Renal cortical epithelial cell (primary cell): ENCODE results near the gene OSTN. TPM values are rescaled to one million over a fixed set of nuclear protein-coding genes. Genes with fewer than 3 reads are reported as not detected.
"Not testable (repeated sequence)": the region's sequence is repeated elsewhere in the genome, so short reads cannot be mapped to it uniquely, and the experiment has no call there.

Experiments used
- DNase-seq: peaks from one replicate; pipeline ENCODE4 v3.0.0-alpha.2; 2011; ENCODE audit warnings: low read depth
- total RNA-seq: library from RNA; depleted of rRNA; stranded (reverse); fragments of >200 nt; gene quantifications from 2 replicates; pipeline ENCODE4 v1.2.3, GENCODE V29; 2014

The OSTN gene
- total RNA-seq, 1 donor from 2014 or later: not detected

DNA sequence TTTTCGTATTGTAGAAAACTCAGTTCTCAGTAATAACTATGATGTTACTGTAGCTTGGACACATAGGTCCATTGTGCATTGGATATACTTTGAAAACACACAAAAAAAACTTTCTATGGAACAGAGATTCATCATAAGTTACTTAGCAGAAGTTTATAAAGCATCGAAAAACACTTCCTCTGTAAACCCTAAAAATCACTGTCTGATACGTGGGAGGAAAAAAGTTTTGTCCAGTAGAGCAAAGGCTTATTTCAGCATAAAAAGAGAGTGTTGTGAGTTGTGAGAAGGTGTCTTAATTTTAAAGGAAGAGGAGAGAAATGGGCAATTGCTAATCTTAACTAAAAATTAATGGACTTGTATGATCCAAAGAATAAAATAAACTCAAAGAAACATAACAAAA, 64.8 kb downstream of the OSTN start:
- DNase-seq: no peak

DNA sequence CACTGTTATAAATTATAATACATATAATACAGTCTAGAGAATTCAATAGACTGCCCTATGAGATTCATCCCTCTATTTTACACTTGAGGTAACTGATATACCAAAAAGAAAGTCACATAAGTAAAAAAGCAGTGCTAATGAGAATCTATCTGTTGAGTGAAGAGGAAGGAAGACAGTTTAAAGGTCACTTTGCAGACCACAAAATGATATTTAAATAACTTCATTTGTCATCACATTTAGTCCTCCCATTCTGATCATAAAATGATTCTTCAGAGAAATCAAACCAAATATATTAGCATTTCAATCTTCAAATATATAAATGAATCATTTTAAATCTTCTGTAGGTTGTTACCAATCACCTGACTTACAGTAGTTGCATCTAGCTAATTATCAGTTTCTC, 69.7 kb downstream of the OSTN start:
- no peak for DNase-seq

DNA sequence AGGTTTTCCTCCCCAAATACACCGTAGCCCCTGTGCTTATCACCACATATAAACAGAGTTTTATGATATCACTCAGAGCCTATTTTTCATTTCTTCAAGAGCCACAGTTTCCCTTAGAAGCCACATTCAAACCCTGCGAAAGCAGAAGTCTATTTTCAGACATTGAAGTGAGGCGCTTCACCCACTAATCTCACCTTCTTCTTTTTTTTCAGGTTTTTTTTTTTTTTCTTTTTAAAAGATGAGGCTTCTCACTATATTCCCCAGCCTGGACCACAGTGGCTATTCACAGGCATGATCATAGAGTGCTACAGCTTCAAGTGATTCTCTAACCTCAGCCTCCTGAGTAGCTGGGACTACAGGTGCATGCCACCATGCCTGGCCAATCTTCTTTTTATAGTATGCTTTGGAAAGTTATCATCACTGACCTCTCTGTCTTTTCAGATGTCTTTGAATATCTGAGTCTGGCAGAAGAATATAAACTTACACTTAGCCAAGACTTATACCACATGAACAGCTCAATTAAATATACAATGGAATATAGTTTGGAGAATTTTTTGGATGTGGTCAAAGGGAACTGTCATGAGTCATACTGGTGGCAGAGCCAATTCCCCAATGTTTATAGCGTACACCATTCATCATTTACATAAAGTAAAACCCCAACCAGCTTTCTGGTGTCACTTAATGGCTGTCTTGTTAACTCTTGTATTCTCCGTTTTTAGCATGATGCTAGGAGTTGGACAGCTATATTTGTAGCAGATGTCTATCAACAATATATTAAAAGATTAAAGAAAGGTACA, 70.4 kb downstream of the OSTN start:
- no peak for DNase-seq

DNA sequence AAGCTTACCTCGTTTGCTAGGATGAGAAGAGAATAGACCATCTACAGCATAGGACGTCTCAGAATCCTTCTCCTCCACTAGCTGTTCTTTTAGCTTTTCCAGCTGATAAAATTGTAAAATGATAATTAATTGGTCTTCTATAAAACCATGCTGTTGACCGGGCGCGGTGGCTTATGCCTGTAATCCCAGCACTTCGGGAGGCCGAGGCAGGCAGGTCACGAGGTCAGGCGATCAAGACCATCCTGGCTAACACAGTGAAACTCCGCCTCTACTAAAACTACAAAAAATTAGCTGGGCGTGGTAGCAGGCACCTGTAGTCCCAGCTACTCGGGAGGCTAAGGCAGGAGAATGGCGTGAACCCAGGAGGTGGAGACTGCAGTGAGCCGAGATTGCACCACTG, 76.2 kb downstream of the OSTN start:
- not testable (repeated sequence) for DNase-seq

DNA sequence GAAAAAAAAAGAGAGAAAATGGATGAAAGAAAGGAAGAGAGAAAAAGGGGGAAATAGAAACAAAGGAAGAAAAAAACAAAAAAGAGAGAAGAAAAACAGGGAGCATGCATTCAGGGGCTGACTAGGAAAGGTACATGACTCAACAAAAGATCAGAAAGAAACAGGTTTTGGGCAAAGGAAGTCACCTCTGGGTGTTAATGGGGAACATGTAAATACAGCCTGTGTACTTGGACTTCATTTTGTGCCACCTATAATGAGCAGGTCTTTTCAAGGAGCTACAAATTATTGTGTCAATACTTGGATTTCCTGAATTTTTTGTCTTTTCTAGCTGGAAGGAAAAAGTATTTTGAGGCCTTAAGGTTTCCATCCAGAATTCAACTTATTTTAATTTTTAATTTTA, 76.7 kb downstream of the OSTN start:
- DNase-seq: no peak

DNA sequence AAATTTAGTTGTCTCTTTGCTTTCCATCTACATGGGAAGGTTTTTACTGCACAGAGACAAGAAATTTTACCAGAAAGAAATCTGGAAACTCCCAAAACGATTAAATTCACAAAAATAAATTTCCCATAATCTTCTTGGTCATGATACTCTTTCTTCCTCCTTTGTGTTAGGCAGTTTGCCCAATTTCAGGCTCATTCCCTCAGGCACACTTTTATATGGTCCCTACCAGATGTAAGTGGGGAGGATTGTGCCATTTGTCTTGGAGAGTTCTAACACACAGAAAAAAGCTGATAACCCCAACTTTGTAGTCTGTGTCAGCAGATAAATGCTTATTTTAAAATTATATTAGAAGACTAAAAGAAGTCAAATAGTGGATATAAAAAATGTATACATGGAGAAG, 81.1 kb downstream of the OSTN start:
- no peak for DNase-seq

DNA sequence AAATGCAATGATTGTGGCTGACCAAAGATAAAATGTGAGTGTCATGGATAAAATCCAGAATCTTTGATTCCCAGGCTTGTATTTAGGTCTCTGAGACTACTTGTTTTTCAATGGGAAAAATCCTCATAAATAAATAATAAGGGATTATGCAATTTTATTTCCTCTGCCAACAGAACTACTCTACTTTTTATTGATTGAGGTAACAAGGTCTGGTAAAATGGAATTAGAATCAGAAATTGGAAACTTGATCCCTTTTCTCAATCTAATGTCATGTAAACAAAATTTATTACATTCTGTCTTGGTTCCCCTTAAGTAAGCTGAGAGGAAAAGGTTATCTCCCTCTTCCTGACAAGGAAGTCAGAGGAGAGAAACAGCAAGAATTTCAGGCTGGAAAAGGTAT, 81.8 kb downstream of the OSTN start:
- DNase-seq: no peak

DNA sequence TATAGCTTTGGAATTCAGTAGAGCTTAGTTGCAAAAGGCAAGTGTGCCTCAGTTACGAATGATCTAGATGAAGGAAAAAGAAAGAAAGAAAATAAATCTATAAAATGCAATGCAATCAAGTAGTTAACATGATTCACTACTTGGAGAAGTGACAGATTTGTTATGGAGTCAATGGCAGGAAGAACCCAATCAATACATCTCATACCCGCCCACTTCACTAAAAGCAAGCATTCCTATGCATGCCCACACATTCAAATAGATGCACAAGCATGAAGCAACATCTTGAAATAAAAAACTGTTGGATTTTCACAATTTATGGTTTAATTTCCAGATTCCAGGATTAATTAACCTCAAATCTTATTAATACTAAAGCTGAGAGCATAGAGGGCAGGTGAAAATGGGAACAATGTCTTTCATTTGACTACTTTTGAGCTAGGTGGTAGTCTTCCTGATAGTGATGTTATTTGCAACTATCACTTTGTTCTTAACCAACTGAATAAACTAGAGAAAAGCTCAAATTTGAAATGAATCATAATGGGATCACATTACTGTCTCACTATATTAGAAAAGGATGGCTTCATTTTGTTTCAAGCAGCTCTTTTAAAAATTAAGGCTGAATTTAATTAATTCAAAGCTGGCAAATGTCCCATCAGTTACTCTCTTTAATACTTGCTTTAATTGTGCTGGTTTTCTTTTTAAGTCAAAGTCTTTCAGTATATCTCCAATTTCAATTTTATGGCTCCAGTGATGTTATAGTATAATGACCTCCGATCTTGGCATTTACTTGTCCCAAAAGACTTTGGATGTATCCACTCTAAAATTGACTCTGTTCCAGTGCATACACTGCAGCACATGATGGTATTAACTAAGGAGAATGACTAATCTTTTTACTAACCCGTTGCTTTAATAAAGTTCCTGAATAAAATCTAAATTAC, 83.5 kb downstream of the OSTN start:
- DNase-seq: no peak

DNA sequence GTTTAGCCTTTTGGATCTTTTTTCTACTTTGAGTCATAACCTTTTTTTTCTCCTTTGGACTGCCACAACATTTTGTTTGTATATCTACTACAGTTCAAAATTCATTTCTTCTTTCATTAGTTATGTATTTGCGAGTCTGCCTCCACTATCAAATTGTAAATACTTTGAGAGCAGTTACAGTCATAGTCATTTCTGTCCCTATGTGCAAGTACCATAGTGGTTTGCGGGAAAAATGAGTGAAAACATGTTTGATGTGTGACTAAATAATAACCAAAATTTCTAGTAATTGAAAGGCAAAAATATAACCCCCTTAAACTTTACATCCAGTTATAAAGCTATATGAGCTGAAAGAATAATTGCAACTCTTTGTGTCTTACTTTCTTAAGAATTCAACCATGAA, 84.4 kb downstream of the OSTN start:
- no peak for DNase-seq

DNA sequence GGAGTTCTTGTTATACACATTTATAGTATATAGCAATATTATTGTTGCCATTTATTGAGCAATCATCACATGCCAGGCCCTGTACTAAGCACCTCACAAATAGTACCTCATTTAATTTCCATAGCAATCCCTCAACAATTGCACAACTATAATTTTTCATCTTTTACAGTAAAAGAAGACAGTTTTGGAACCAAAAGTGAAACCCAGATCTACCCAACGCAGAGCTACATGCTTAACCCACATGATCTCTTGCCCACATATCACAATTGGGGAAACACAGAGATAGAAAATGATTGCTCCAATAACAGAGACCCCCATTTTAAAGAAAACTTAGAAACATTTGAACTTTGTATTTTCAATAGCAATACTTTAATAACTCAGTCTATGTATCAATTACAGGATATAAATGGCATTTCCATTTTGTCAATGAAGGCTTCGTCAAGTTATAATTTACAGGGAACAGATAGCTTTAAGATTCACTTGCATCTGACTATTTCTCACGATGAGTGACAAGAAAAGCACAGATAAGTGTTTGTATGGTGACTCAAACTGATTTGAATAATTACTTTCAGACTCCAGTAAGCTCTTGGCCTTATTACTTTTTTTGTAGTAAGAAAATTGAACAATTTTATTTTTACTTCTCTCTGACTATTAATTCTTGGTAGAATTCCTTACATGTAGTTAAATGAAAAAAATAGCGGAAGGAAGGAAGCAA, 91.4 kb downstream of the OSTN start:
- peak; percentile 25 for DNase-seq

DNA sequence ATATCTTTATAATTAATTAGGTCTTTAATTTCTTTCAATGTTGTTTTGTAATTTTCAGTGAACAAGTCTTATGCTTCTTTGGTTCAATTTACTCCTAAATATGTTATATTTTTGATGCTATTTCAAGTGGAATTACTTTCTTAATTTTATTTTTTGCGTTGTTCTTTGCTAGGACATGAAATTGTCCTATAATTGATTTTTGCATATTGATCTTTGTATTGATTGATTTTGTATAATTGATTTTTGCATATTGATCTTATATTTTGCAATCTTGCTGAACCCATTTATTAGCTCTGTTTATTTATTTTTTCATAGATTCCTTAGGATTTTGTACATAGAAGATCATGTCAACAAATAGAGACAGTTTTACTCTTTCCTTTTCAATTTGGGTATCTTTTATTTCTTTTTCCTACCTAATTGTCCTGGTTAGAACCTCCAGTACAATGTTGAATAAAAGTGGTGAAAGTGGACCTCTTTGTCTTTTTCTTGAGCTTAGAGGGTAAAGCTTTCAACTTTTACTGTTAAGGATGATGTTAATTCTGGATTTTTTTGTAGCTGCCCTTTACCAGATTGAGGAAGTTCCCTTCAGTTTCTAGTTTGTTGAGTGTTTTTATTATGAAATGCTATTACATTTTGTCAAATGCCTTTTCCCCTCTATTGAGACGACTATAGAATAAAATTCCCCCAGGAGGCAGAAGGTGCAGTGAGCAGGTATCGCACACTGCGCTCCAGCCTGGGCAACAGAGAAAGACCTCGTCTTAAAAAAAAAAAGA, 93.4 kb downstream of the OSTN start:
- no peak for DNase-seq

DNA sequence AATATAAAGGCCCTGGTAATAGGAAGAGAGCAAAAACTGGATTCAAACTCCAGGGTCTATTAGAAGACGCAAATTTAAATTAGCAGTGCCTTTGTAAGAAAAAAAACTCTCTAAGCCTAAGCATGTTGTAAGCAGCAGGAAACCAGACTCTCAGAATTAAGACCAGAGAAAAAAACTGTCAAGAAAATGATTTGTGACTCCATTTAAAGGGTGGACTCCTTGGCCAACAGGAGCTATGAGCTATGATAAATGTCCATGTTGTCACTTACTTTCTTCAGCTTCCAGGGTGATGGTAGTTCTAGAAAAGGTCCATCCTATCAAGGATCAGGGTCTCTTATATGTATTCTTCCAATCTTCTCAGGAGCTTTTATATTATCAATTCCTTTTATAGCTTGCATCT, 95.2 kb downstream of the OSTN start:
- no peak for DNase-seq

DNA sequence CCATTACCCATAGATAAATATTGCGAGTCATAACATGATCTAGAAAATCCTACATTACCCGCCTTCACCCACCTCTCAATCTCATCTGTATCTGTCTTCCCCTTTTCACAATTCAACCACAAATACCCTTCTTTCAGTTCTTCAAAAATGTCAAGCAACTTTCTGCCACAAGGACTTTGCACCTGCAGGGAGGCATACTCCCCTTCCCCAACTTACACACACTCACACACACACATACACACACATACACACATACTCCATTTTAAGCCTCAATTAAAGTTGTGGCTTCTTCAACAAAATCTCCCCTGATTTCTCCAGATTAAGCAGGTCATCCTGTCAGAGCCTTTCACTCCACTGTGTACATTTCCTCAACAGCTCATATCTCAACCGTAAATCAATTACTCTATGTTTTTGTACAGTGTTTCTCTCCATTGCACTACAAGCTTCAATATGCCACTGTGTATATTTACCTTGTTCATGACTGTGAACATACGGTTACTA, 97.0 kb downstream of the OSTN start:
- DNase-seq: no peak

DNA sequence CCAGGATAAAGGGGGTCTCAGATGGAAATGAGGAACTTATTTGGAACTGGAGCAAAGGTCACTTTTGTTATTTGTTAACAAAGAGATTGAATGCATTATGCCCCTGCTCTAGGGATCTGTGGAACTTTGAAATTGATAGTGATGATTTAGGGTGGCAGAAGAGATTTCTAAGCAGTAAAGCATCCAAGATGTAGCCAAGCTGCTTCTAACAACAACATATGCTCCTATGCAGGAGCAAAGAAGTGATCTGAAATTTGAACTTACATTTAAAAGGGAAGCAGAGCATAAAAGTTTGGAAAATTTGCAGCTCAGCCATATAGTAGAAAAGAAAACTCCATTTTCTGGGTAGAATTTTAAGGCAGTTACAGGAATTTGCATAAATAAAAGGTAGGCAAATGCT, 99.8 kb downstream of the OSTN start:
- DNase-seq: no peak

DNA sequence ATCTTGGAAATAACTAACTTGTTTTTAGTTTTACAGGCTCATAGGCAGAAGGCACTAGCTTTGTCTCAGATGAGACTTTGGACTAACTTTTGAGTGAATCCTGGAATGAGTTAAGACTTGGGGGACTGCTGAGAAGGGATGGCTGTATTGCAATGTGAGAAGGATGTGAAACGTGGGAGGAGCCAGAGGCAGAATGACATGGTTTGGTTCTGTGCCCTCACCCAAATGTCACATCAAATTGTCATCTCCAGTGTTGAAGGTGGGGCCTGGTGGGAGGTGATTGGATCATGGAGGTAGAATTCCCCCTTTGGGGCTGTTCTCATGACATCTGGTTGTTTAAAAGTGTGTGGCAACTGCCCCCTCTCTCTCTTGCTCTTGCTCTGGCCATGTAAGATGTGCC, 101.4 kb downstream of the OSTN start:
- no peak for DNase-seq

DNA sequence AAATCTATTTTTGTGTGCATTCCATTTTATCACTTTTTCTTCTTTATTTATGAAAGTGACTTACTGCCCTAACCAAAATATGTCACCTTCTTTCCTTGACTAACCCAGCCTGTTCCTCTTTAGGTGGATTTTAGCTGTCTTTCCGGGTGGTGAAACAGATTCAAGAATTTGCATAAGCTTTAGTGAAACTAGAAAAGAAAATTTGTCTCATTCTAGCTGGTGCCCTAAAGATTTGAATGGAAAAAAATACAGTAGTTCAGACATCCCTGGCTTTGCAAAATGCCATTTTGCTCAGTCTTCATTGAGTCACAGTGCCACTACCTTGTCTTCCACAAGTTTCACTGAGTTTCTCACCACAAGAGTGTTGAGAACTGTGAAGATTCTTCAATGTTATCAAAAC, 102.0 kb downstream of the OSTN start:
- no peak for DNase-seq

DNA sequence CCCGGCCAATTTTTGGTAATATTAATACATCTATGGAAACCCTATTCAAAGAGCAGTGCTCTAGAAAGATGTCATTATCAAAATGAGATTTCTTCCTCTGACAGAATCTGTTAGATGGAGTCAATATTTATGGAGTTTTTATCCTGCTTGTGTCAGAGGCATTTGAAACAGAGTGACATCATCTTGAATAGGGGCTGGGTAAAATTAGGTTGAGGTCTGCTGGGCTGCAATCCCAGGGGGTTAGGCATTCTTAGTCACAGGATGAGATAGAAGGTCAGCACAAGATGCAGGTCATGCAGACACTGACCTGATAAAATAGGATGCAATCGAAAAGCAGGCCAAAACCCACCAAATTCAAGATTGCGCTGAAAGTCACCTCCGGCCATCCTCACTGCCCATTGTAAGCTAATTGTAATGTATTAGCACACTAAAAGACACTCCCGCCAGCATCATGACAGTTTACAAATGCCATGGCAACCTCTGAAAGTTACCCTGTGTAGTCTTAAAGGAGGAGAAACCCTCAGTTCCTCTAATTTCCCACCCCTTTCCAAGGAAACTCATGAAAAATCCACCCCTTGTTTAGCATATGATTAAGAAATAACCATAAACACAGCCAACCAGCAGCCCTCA, 102.9 kb downstream of the OSTN start:
- no peak for DNase-seq

DNA sequence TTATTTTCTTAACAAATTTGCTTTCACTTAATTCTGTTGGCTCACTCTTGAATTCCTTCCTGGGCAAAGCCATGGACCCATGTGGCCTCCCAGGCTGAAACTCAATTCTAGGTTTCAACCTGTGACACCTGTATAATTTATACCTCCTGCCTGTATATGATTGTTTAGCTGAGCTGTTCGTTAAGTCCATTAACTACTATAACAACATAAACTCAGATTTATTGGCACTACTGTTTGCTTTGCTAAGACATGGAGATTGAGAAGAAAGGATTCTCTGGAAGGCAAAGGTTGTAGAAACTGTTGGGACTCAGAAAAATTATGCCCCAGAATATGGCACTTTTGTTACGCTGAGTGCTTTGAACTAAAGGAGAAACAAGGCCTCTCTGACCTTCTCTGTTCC, 103.4 kb downstream of the OSTN start:
- no peak for DNase-seq

DNA sequence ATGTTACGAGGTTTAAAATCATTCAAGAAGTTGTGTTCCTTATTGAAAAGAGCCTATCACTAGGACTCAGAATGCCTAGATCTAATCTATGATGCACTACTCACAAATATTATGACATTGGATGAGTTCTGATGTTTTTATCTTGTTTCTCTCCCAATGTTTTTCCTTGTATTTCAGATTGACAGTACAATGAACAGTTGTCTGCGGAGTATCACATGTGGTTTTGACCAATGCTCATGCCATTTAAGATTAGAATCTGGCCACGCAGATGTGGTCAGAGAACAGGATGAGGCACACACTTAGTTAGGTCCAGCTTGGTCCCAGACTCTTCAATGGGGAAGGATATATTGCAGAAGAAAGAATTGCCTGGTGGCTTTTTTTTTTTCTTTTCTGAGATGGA, 104.6 kb downstream of the OSTN start:
- DNase-seq: no peak

DNA sequence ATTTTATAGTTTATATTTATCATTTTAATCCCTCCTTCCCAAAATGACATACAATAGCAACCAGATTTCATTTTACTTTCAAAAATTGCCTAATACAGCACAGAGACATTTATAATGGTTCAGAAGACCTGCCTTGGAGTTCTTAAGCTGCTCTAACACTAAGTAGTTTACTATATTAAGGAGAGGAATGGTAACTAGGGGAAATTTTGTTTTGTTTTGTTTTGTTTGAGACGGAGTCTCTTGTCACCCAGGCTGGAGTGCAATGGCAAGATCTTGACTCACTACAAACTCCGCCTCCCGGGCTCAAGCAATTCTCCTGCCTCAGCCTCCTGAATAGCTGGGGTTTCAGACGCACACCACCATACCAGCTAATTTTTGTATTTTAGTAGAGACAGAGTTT, 107.4 kb downstream of the OSTN start:
- DNase-seq: no peak

DNA sequence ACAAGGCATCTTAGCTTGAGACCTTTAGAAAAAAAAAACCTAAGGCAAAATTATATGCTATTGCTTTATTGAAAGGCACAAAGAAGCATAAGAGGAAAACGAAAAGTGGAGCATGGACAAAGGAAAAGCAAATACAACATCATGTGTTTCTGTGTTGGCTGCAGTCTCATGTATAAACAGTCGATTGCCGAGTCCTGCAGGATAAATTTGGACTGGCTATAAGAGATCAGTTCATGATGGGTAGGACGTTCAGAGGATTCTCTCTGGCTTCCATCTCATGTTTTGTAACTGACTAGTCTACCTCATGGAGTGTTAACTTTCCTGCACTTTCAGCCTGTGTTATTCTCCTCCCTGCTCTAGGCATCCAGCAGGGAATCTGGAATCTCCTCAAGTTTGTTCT, 108.3 kb downstream of the OSTN start:
- DNase-seq: no peak
